K562 (cell line): ENCODE measurements around the gene TLCD4.

Experiments used
- CTBP1 ChIP-seq: fragments of 450-650 bp; IDR thresholded peaks from 2 replicates; pipeline ENCODE4 v1.6.1; 2016; ENCODE audit warnings: borderline replicate concordance
- L3MBTL2 ChIP-seq: fragments of 450-650 bp; IDR thresholded peaks from 2 replicates; pipeline ENCODE4 v1.6.1; 2016; ENCODE audit warnings: mild to moderate bottlenecking, moderate library complexity
- POLR2A ChIP-seq: fragments of 450-650 bp; conservative IDR thresholded peaks from 2 replicates; pipeline ENCODE4 v1.6.1; 2016
- TRIM24 ChIP-seq, 2 experiments: fragments of 450-650 bp; IDR thresholded peaks; 2 replicates each; pipeline ENCODE4 v1.6.1; 2016
- ZEB2 ChIP-seq: fragments of 450-650 bp; IDR thresholded peaks from 2 replicates; pipeline ENCODE4 v1.6.1; 2016
- TF ChIP-seq, protein P1 (sequence below), 3 experiments: IDR thresholded peaks in 2 of 3; conservative IDR thresholded peaks in 1 of 3; 2 replicates each; pipeline ENCODE4 v1.5.1; 2011 to 2012; ENCODE audit warnings: low read length in 3 of 3, mild to moderate bottlenecking in 3 of 3, control low read depth in 2 of 3, improper control_type of control experiment in 1 of 3, inconsistent platforms in 1 of 3, low read depth in 1 of 3, mixed read lengths in 1 of 3, moderate library complexity in 1 of 3; ENCODE audit not compliant: insufficient read depth in 2 of 3
- TF ChIP-seq, protein P2 (sequence below): fragments of 450-650 bp; IDR thresholded peaks from 2 replicates; pipeline ENCODE4 v1.7.0; 2016; ENCODE audit warnings: borderline replicate concordance

DNA sequence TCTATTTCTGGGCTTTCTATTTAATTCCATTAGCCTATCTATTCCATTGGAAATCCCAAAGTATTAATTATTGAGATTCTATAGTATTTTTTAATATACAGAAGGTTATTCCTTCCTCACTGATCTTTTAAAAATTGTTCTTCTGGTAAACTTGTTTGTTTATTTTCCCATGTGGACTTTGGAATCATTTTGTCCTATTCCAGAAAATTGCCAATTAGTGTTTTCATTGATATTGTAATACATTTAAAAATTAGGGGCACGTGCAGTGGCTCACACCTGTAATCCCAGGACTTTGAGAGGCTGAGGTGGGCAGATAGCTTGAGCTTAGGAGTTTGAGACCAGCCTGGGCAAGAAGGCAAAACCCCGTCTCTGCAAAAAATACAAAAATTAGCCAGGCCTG is 8.4 kb upstream of the TLCD4 start:
- TF ChIP-seq, protein P1, sequence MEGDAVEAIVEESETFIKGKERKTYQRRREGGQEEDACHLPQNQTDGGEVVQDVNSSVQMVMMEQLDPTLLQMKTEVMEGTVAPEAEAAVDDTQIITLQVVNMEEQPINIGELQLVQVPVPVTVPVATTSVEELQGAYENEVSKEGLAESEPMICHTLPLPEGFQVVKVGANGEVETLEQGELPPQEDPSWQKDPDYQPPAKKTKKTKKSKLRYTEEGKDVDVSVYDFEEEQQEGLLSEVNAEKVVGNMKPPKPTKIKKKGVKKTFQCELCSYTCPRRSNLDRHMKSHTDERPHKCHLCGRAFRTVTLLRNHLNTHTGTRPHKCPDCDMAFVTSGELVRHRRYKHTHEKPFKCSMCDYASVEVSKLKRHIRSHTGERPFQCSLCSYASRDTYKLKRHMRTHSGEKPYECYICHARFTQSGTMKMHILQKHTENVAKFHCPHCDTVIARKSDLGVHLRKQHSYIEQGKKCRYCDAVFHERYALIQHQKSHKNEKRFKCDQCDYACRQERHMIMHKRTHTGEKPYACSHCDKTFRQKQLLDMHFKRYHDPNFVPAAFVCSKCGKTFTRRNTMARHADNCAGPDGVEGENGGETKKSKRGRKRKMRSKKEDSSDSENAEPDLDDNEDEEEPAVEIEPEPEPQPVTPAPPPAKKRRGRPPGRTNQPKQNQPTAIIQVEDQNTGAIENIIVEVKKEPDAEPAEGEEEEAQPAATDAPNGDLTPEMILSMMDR (IDR thresholded peaks at IDR 0.05 in 2 of 3, conservative IDR thresholded peaks at IDR 0.05 in 1 of 3; ENCODE audit: insufficient read depth in 2 of 3, low read depth in 1 of 3, low read length in 3 of 3), result no peak
- TF ChIP-seq, protein P2, sequence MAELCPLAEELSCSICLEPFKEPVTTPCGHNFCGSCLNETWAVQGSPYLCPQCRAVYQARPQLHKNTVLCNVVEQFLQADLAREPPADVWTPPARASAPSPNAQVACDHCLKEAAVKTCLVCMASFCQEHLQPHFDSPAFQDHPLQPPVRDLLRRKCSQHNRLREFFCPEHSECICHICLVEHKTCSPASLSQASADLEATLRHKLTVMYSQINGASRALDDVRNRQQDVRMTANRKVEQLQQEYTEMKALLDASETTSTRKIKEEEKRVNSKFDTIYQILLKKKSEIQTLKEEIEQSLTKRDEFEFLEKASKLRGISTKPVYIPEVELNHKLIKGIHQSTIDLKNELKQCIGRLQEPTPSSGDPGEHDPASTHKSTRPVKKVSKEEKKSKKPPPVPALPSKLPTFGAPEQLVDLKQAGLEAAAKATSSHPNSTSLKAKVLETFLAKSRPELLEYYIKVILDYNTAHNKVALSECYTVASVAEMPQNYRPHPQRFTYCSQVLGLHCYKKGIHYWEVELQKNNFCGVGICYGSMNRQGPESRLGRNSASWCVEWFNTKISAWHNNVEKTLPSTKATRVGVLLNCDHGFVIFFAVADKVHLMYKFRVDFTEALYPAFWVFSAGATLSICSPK, result no peak
- TF ChIP-seq ZEB2, result no peak
- TF ChIP-seq L3MBTL2, result no peak
- TF ChIP-seq POLR2A, result no peak
- TF ChIP-seq CTBP1, result no peak
- no peak for TF ChIP-seq TRIM24 (IDR thresholded peaks at IDR 0.05)
